ENCODE data around the gene MCTP1.

- TF ChIP-seq CTCF (IDR thresholded peaks at IDR 0.05) (no peak), POLR2A (IDR thresholded peaks at IDR 0.05) (no peak)
Observed at GRCh38 chr5:94853120-94853519, 431.8 kb downstream of the MCTP1 start.

Measured in breast epithelium (tissue), 3 donors.